A549 treated with AZD9567 at 1 μM for 4 hours (cell line): ENCODE data around the gene RILPL1. TPM values are rescaled to one million over a fixed set of nuclear protein-coding genes. Genes with fewer than 3 reads are reported as not detected.

Source experiments
- total RNA-seq: library from RNA; stranded (reverse); fragments of 200-300 nt; extraction: Qiagen RNA extraction; gene quantifications from 5 replicates; pipeline ENCODE4 v1.2.3, GENCODE V29; 2022; ENCODE audit not compliant: insufficient read depth

Gene RILPL1
- 10.9 to 14.5 TPM (median 13.7 TPM) in 5 replicates for total RNA-seq

GRCh38 chr12:123533672-123534643 lies at the start of gene RILPL1:
Gene RILPL1, minus strand, starts transcription at chr12:123533719. Its CDS starts 237 bp downstream, at chr12:123533482.

GRCh38 chr12:123457980-123458779 lies 75.3 kb downstream of the RILPL1 start, which contains the start of gene SNRNP35:
Gene SNRNP35, plus strand, starts transcription at chr12:123458139. Its CDS starts 7,402 bp downstream, at chr12:123465541.

GRCh38 chr12:123436017-123436964 lies 97.2 kb downstream of the RILPL1 start, which contains the start of gene RILPL2:
Gene RILPL2, minus strand, starts transcription at chr12:123436684. Its CDS starts 264 bp downstream, at chr12:123436420.

Other genes starting within 250 kb of the RILPL1 start
- 19.7 to 30.9 TPM (median 23.3 TPM) in 5 replicates for gene SBNO1, start 168.9 kb downstream of the RILPL1 start, total RNA-seq
- 45.8 to 56.9 TPM (median 50.5 TPM) in 5 replicates for gene KMT5A, start 149.6 kb downstream of the RILPL1 start, total RNA-seq
- 1.5 to 2.0 TPM (median 1.7 TPM) in 5 replicates for gene RILPL2, start 97.0 kb downstream of the RILPL1 start, total RNA-seq
- 16.0 to 17.0 TPM (median 16.2 TPM) in 5 replicates for gene SNRNP35, start 75.6 kb downstream of the RILPL1 start, total RNA-seq
- gene TMED2, start 50.8 kb upstream of the RILPL1 start, total RNA-seq, result 179 to 207 TPM (median 190 TPM) in 5 replicates
- 32.8 to 41.9 TPM (median 33.0 TPM) in 5 replicates for gene DDX55, start 68.4 kb upstream of the RILPL1 start, total RNA-seq
- gene EIF2B1, start 100.0 kb upstream of the RILPL1 start, total RNA-seq, result 35.2 to 42.6 TPM (median 35.9 TPM) in 5 replicates
- 24.2 to 62.1 TPM (median 29.8 TPM) in 5 replicates for gene GTF2H3, start 100.1 kb upstream of the RILPL1 start, total RNA-seq
- 11.1 to 17.5 TPM (median 11.6 TPM) in 5 replicates for gene TCTN2, start 137.4 kb upstream of the RILPL1 start, total RNA-seq
- gene ATP6V0A2, start 178.6 kb upstream of the RILPL1 start, total RNA-seq, result 19.7 to 28.1 TPM (median 23.7 TPM) in 5 replicates
- 0.13 to 0.30 TPM (median 0.22 TPM) in 4 of 5 replicates, not detected in the other for gene DNAH10, start 228.6 kb upstream of the RILPL1 start, total RNA-seq